AG04450 (cell line): Measurements from ENCODE around the gene FAU. TPM values are rescaled to one million over a fixed set of nuclear protein-coding genes. Genes with fewer than 3 reads are reported as not detected.

Experiments
- CTCF ChIA-PET: fragments of 300-600, 350-600 bp; formaldehyde crosslinking; extraction: SDS; loops from one replicate; lab custom pipeline; 2022; ENCODE audit warnings: antibody characterized with exemption, inconsistent platforms; lab: Charles Lee
- POLR2A ChIA-PET: fragments of 350-600 bp; formaldehyde crosslinking; extraction: SDS; loops from one replicate; lab custom pipeline; 2021; ENCODE audit warnings: antibody characterized with exemption, inconsistent platforms; lab: Yijun Ruan, JAX
- DNase-seq: peaks from one replicate; pipeline ENCODE4 v3.0.0-alpha.2; 2011; ENCODE audit warnings: low read depth, low spot score
- H3K27ac ChIP-seq: one replicate; pipeline ENCODE4 v1.5.1; 2012; ENCODE audit warnings: low read depth, low read length, control low read depth
- H3K27me3 ChIP-seq: one replicate; pipeline ENCODE4 v1.6.0; 2012; ENCODE audit warnings: low read length; ENCODE audit not compliant: control insufficient read depth, insufficient read depth
- H3K4me3 ChIP-seq: 2 replicates; pipeline ENCODE4 v1.5.1; 2011; ENCODE audit warnings: mild to moderate bottlenecking, low read depth, low read length, control low read depth
- H3K9me3 ChIP-seq: 2 replicates; pipeline ENCODE4 v1.5.1; 2012; ENCODE audit warnings: low read length; ENCODE audit not compliant: control insufficient read depth, insufficient read depth
- polyA plus RNA-seq: library from polyadenylated mRNA; depleted of rRNA; stranded (reverse); fragments of >200 nt; gene quantifications from 2 replicates; pipeline ENCODE4 v1.2.3, GENCODE V29; 2011
- TF ChIP-seq, protein P1 (sequence below): IDR thresholded peaks from 2 replicates; pipeline ENCODE4 v1.5.1; 2011; ENCODE audit warnings: low read depth, low read length, control low read depth, inconsistent platforms

The FAU gene
- polyA plus RNA-seq, 1 experiment = 426 TPM

DNA sequence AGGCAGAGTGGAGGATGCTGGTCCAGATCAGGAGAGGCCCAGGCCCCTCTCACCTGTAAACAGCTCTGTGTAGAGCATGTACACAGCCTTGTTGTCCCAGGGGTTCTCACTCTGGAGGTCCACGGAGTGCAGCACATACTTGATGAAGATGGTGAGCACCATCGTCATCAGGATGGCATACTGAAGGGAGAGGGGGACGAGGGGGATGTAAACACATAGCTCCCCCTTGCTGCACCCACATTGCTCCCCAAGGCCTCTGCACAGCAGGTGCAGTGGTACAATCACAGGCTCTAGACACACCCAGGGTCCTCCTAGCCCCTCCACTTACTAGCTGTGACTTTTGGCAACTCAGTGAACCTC, 9.5 kb upstream of the FAU start:
- Histone ChIP-seq H3K4me3 (no peak overlapping the region), H3K9me3 (no peaks in the 10 kb centered on the region; the same call in 1 of the 2 replicates), H3K27ac (no peak overlapping the region), H3K27me3 (no peaks in the 10 kb centered on the region)
- ChIA-PET POLR2A (interaction anchor here (1.4 kb wide), 1 partner anchor 9 kb away, joined by 4 read pairs; the partner anchor contains the start of genes FAU and MRPL49), CTCF (interaction anchor here (1.4 to 2.1 kb wide), 2 partner anchors 14 to 21 kb away, joined by 3 to 5 read pairs; partner anchors contain the start of gene ZNHIT2)
- TF ChIP-seq, protein P1, sequence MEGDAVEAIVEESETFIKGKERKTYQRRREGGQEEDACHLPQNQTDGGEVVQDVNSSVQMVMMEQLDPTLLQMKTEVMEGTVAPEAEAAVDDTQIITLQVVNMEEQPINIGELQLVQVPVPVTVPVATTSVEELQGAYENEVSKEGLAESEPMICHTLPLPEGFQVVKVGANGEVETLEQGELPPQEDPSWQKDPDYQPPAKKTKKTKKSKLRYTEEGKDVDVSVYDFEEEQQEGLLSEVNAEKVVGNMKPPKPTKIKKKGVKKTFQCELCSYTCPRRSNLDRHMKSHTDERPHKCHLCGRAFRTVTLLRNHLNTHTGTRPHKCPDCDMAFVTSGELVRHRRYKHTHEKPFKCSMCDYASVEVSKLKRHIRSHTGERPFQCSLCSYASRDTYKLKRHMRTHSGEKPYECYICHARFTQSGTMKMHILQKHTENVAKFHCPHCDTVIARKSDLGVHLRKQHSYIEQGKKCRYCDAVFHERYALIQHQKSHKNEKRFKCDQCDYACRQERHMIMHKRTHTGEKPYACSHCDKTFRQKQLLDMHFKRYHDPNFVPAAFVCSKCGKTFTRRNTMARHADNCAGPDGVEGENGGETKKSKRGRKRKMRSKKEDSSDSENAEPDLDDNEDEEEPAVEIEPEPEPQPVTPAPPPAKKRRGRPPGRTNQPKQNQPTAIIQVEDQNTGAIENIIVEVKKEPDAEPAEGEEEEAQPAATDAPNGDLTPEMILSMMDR = no peak
- DNase-seq = no peak

DNA sequence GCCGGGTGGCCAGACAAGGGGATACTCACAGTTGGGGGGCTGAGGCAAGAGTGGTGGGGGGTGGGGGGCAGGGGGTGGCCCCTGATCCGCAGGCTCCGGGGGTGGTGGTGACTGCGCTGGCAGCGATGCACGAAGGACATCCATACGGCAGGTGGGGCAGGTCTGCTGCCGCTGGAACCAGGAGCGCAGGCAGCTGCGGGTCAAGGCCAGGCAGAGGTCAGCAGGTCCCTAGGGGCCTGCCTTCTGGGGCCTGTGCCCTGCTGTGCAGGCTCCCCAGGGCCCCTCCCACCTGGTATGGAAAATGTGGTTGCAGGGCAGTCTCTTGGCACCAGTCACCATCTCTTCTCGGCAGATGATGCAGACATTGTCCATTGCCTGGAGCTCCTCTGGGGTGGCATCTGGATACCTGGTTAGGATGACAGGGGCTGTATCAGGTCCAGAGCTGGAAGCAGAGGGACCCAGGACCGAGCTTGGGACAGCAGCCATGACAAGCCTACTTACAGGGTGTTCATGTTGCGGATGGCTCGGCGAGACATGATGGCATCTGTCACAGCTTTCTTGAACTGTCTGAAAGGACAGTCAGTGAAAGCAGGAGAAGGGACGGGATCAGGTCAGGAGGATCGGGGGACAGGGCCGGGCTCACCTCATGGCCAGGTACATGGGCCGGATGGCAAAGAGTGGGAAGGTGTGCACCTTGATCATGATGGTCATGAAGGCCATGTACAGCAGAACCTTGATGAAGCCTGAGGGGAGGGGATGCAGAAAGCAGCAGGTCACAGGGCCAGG, 8.9 kb upstream of the FAU start:
- ChIA-PET CTCF (interaction anchor here (1.4 to 2.1 kb wide), 2 partner anchors 14 to 20 kb away, joined by 3 to 5 read pairs; partner anchors contain the start of gene ZNHIT2), POLR2A (interaction anchor here (1.4 kb wide), 1 partner anchor 9 kb away, joined by 4 read pairs; the partner anchor contains the start of genes FAU and MRPL49)
- Histone ChIP-seq H3K4me3 (no peak overlapping the region), H3K9me3 (no peaks in the 10 kb centered on the region; the same call in 1 of the 2 replicates), H3K27me3 (no peaks in the 10 kb centered on the region), H3K27ac (no peak overlapping the region)
- no peak for DNase-seq
- TF ChIP-seq, protein P1 = no peak

DNA sequence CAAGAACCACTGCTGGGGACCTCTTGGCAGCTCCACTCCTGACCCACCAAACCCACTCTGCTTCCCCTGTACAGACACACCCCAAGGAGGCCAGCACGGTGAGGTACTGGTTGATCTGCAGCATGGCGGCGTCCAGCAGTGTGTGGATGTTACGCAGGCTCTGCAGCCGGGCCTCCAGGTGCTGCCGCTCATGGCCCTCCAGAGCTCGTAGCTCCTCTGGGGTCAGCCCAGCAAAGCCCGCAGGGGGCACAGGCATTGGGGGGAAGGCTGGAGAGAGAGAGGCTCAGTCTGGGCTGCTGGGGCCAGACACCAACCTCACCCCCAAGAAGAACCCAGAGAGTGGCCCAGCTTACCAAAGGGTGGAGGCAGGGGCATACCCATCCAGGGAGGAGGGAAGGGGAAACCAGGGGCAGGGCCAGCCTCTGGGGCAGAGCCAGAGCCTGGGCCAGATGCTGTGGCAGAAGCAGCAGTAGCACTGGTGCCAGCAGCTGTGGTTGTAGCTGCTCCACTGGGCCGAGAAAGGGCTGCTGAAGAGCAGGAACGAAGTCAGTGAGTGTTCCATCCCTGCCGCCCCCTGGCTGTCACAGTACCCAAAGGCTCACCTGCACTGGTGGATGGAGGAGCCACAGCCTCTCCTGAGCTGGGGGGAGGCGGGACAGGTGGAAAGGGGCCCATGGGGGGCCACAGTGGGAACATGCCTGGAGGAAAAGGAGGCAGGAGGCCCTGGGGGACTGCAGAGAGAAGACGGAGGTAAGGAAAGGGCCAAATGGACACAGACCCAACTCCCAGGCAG, 7.9 kb upstream of the FAU start:
- no peak overlapping the region for H3K27ac ChIP-seq
- CTCF ChIA-PET = interaction anchor here (1.1 to 2.1 kb wide), 2 partner anchors 13 to 17 kb away, joined by 4 to 5 read pairs; partner anchors contain the start of gene ZNHIT2
- no peaks in the 10 kb centered on the region for H3K27me3 ChIP-seq
- H3K4me3 ChIP-seq = no peak overlapping the region
- POLR2A ChIA-PET = interaction anchor here (1.4 kb wide), 1 partner anchor 8 kb away, joined by 4 read pairs; the partner anchor contains the start of genes FAU and MRPL49
- TF ChIP-seq, protein P1 = no peak
- no peaks in the 10 kb centered on the region; the same call in 1 of the 2 replicates for H3K9me3 ChIP-seq
- DNase-seq = no peak

DNA sequence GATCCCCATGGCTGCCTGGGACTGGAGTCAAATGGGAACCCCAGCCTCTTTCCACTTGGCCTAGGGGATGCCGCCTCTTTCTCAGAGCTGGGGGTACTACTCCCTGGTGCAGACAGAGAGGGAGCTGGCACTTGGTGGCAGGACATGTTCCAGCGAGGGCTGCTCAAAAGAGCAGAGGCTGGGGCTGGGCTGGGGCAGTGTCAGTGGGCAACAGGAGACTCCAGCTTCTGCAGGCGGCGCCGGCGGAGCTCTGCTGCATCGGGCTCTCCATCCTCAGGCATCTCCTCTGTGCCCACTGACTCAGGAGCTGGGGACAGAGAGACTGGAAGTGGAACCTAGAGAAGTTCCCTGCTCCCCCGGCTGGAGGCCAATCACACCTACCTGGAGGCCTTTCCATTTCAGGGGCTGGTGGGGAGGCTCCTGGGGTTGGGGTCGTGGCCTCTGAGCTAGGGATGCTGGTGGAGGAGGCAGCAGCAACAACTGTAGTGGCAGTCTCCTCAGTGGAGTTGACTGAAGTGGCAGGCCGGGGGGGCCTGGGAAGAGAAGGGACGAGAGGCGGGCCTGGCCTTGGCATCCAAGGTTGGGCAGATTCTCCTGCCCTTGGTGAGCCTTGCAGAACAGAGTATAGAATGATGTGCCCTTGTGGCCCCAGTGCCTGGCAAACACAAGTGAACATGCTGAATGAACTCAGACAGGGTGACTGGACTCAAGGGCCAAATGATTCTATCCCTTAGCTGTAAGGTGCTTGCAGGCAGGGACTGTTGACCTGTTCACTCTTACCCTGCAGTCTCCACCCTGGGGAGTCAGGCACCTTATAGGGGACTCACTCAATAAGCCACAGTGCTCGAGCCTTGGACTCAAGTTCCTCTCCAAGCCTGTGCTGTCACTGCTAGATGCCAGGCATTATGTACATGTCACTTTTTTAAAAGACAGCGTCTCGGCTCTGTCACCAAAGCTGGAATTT, 6.5 kb upstream of the FAU start:
- Histone ChIP-seq H3K9me3 (no peaks in the 10 kb centered on the region; the same call in 1 of the 2 replicates), H3K4me3 (no peak overlapping the region), H3K27ac (peak overlapping the region; percentile 21), H3K27me3 (no peaks in the 10 kb centered on the region)
- ChIA-PET CTCF (interaction anchor here (1.1 kb wide), 1 partner anchor 16 kb away, joined by 4 read pairs; no protein-coding TSS in a partner anchor), POLR2A (no interaction called here)
- TF ChIP-seq, protein P1 = no peak
- DNase-seq = no peak
